Measurements from ENCODE around the gene SLC22A23. TPM values are rescaled to one million over a fixed set of nuclear protein-coding genes. Genes with fewer than 3 reads are reported as not detected.

SLC22A23 gene
- total RNA-seq, 3 donors from 2014 or later, result 61.5 to 160 (median 74.7) TPM

DNA sequence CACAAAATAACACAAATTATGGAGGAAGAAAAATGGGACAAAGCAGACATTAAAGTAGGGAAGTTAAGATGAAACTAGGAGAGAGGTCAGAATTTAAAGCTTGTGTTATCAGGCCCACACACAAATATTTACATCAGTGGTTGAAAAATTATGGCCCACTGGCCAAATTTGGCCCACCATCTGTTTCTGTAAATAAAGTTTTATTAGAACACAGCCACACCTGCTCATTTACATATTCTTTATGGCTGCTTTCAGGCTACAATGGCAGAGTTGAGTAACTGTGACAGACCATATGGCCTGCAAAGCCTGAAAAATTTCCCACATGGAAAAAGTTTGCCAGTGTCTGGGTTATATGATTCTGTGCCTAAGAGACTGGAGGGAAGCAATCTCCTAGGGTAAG is 49.0 kb downstream of the SLC22A23 start:
- peaks cover 41% of the 10 kb centered on the region for H3K4me1 ChIP-seq (ENCODE audit: low read depth)
- no peaks in the 10 kb centered on the region for H3K9me3 ChIP-seq
- no peaks in the 10 kb centered on the region for H3K36me3 ChIP-seq (ENCODE audit: low read depth)
- no peak overlapping the region for H3K4me3 ChIP-seq
- peak; percentile 1 for ATAC-seq
- DNase-seq, result no peak
- intact Hi-C loops (cut with DNase I, micrococcal nuclease), result no loop called here
- TF ChIP-seq, protein P1, sequence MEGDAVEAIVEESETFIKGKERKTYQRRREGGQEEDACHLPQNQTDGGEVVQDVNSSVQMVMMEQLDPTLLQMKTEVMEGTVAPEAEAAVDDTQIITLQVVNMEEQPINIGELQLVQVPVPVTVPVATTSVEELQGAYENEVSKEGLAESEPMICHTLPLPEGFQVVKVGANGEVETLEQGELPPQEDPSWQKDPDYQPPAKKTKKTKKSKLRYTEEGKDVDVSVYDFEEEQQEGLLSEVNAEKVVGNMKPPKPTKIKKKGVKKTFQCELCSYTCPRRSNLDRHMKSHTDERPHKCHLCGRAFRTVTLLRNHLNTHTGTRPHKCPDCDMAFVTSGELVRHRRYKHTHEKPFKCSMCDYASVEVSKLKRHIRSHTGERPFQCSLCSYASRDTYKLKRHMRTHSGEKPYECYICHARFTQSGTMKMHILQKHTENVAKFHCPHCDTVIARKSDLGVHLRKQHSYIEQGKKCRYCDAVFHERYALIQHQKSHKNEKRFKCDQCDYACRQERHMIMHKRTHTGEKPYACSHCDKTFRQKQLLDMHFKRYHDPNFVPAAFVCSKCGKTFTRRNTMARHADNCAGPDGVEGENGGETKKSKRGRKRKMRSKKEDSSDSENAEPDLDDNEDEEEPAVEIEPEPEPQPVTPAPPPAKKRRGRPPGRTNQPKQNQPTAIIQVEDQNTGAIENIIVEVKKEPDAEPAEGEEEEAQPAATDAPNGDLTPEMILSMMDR (IDR thresholded peaks at IDR 0.05), result no peak

DNA sequence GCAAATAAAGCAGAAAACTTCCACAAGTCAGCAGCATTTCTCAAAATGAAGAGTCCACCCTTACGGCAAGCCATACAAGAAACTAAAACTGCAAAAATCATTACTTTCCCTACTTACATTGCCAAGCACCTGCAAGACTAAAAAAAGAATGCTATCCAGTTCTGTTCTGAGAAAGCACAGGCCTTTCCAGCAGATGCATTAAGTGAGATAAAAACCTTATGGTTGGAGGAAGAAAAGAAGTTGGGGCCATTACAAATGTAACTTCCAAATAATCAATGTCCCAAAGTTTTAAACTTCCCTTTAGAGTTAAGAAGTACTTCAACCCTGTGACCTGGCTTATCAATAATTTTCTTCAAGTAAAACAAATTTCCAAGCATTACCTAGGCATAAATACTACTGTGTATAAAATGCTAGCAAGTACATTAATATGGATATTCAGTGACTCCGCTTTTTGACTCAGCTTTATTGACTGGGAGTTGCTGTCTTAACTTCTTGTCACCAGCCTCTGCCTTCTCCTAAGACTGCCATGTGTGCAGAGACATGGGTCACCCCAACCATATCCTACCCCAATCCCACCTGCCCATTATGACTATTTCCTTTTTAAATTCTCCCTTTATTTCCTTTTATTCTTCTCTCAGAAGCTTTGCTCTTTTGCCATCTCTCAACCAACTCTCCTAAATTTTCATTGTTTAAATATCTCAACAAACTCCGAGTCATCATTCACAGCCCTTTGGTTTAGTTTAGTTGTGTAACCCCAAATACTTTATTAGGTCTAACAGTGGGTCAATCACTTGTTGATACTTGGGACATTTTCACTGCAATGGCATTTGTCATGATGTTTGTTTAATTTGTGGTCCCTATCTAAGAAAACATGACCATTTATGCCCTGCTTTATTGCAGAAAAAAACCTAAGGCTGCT is 49.7 kb downstream of the SLC22A23 start:
- no peak overlapping the region for H3K4me3 ChIP-seq
- no peaks in the 10 kb centered on the region for H3K9me3 ChIP-seq
- H3K36me3 ChIP-seq (ENCODE audit: low read depth), result no peaks in the 10 kb centered on the region
- intact Hi-C loops (cut with DNase I, micrococcal nuclease), result no loop called here
- ATAC-seq (no peak), DNase-seq (no peak)
- peaks cover 42% of the 10 kb centered on the region for H3K4me1 ChIP-seq (ENCODE audit: low read depth)
- TF ChIP-seq, protein P1 (IDR thresholded peaks at IDR 0.05), result no peak

DNA sequence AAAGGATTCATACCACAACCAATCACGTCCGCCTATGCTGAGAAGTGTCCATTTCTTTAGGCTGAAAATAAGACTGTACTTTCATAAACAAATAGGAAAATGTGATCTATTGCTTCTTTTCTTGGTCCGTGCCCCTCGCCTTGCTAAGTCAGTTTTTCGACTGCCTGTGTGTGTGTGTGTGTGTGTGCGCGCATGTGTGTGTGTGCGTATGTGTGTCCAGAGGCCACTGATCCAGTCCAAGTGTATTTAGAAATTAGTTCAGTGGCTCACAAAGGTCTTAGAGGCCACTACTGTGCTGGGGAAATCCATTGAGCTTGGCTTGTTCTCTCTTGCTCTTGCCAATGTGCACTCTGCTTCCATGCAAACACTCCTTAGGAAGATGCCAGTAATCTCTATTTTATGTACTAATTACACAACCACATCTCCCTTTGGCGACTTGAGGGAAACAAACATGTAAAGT is 50.5 kb downstream of the SLC22A23 start:
- no peaks in the 10 kb centered on the region for H3K36me3 ChIP-seq (ENCODE audit: low read depth)
- peaks cover 42% of the 10 kb centered on the region for H3K4me1 ChIP-seq (ENCODE audit: low read depth)
- no peaks in the 10 kb centered on the region for H3K9me3 ChIP-seq
- no peak overlapping the region for H3K4me3 ChIP-seq
- TF ChIP-seq, protein P1 (IDR thresholded peaks at IDR 0.05), result no peak
- DNase-seq (no peak), ATAC-seq (no peak)
- intact Hi-C loops (cut with DNase I, micrococcal nuclease), result no loop called here

DNA sequence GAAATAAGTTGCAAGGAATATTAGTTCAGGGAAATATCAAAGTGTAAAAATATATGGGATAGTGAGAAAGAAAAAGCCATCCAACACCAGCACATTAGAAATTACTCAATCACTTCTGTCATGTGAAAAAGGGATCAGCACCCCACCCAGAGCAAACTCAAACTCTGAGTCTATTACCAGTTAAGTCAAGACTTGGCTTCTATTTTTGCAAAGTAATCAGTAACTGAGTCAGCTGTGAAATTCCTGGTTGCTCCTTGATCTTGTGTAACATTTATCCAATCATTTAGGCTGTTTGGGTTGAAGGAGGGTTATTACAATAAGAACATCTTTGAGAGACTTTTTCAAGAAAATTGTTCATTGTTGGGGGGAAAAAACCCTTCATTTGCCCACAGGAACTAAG is 51.2 kb downstream of the SLC22A23 start:
- no peak overlapping the region for H3K4me3 ChIP-seq
- peaks cover 38% of the 10 kb centered on the region for H3K4me1 ChIP-seq (ENCODE audit: low read depth)
- TF ChIP-seq, protein P1 (IDR thresholded peaks at IDR 0.05), result no peak
- H3K9me3 ChIP-seq, result no peaks in the 10 kb centered on the region
- no peaks in the 10 kb centered on the region for H3K36me3 ChIP-seq (ENCODE audit: low read depth)
- intact Hi-C loops (cut with DNase I, micrococcal nuclease), result no loop called here
- ATAC-seq (peak; percentile 19), DNase-seq (no peak)

DNA sequence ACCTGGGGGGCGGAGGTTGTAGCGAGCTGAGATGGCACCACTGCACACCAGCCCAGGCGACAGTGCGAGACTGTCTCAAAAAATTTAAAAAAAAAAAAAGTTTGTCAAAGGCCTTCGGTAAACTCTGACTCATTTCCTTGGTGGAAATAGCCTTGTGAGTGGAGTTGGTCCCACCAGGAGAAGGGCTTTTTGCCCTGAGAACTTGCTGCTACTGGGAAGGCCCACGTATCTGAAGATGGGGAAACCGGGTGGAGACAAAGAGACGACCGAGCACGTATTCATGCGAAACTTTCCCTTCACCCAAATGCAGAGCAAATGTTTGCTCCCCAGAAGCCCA is 51.7 kb downstream of the SLC22A23 start:
- ATAC-seq, result no peak
- H3K4me3 ChIP-seq, result no peak overlapping the region
- TF ChIP-seq, protein P1 (IDR thresholded peaks at IDR 0.05), result no peak
- no peaks in the 10 kb centered on the region for H3K36me3 ChIP-seq (ENCODE audit: low read depth)
- intact Hi-C loops (cut with DNase I, micrococcal nuclease), result no loop called here
- H3K9me3 ChIP-seq, result no peaks in the 10 kb centered on the region
- H3K4me1 ChIP-seq (ENCODE audit: low read depth), result peaks cover 41% of the 10 kb centered on the region
- DNase-seq, result no peak

All from mucosa of descending colon (tissue), 3 donors.